Osteoblast (primary cell): ENCODE results near the gene MED25. TPM values are rescaled to one million over a fixed set of nuclear protein-coding genes. Genes with fewer than 3 reads are reported as not detected.
"Not testable (repeated sequence)": the region's sequence is repeated elsewhere in the genome, so short reads cannot be mapped to it uniquely, and the experiment has no call there.

ENCODE experiments used
- DNase-seq: peaks from one replicate; pipeline ENCODE4 v3.0.0; 2011; ENCODE audit warnings: low spot score, mixed read lengths; ENCODE audit not compliant: insufficient read length; ENCODE audit errors: missing footprints
- H2AFZ ChIP-seq: 2 replicates; pipeline ENCODE4 v1.6.0; 2011; ENCODE audit warnings: mild to moderate bottlenecking, low read length
- H3K27ac ChIP-seq: 2 replicates; pipeline ENCODE4 v1.5.1; 2011; ENCODE audit warnings: mild to moderate bottlenecking, low read depth, low read length, moderate library complexity
- H3K27me3 ChIP-seq: 2 replicates; pipeline ENCODE4 v1.6.0; 2012; ENCODE audit warnings: mild to moderate bottlenecking, control low read depth, inconsistent platforms, low read length, moderate library complexity; ENCODE audit not compliant: insufficient read depth
- H3K36me3 ChIP-seq: 2 replicates; pipeline ENCODE4 v1.5.1; 2011; ENCODE audit warnings: mild to moderate bottlenecking, low read length, control low read depth, moderate library complexity; ENCODE audit not compliant: insufficient read depth
- H3K4me1 ChIP-seq: 2 replicates; pipeline ENCODE4 v1.5.1; 2011; ENCODE audit warnings: mild to moderate bottlenecking, low read length, control low read depth, moderate library complexity; ENCODE audit not compliant: insufficient read depth
- H3K4me2 ChIP-seq: 2 replicates; pipeline ENCODE4 v1.6.0; 2011; ENCODE audit warnings: mild to moderate bottlenecking, low read length; ENCODE audit not compliant: insufficient read depth
- H3K4me3 ChIP-seq: fragments of 200-600 bp; sonication (generic); 3 replicates; pipeline ENCODE4 v1.5.1; 2012; ENCODE audit warnings: mild to moderate bottlenecking, low read length, inconsistent platforms; ENCODE audit not compliant: insufficient read depth
- H3K79me2 ChIP-seq: 2 replicates; pipeline ENCODE4 v1.6.0; 2012; ENCODE audit warnings: mild to moderate bottlenecking, low read length, control low read depth, inconsistent platforms; ENCODE audit not compliant: insufficient read depth
- H3K9me3 ChIP-seq: 2 replicates; pipeline ENCODE4 v1.5.1; 2011; ENCODE audit warnings: low read depth, low read length, control low read depth
- H4K20me1 ChIP-seq: 2 replicates; pipeline ENCODE4 v1.6.0; 2012; ENCODE audit warnings: mild to moderate bottlenecking, low read length, control low read depth; ENCODE audit not compliant: insufficient read depth
- total RNA-seq: library from RNA; depleted of rRNA; stranded (reverse); fragments of >200 nt; gene quantifications from 2 replicates; pipeline ENCODE4 v1.2.3, GENCODE V29; 2012
- TF ChIP-seq, protein P1 (sequence below): IDR thresholded peaks from 2 replicates; pipeline ENCODE4 v1.5.1; 2011; ENCODE audit warnings: mild to moderate bottlenecking, low read depth, low read length, moderate library complexity; ENCODE audit errors: extremely low read depth

MED25 gene
- total RNA-seq, 1 donor = 19.5 TPM

DNA sequence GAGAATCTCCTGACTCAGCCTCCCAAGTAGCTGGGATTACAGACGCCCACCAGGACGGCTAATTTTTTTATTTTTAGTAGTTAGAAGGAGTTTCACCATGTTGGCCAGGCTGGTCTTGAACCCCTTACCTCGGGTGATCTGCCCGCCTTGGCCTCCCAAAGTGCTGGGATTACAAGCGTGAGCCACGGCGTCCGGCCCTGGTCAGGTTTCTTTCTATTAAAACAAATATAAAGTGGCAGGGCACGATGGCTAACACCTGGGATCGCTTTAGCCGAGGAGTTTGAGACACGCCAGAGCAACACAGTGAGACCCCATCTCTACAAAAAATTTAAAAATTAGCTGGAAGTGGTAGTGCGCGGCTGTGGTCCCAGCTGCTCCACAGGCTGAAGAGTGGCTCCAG, 1.5 kb upstream of the MED25 start:
- Histone ChIP-seq H2AFZ (peak overlapping the region; percentile 91), H3K36me3 (peaks cover 7% of the 10 kb centered on the region), H3K79me2 (peaks cover 34% of the 10 kb centered on the region), H3K4me1 (peaks cover 18% of the 10 kb centered on the region), H3K9me3 (no peaks in the 10 kb centered on the region), H4K20me1 (no peaks in the 10 kb centered on the region), H3K4me2 (peak overlapping the region; percentile 91), H3K27ac (peak overlapping the region; percentile 99), H3K27me3 (no peaks in the 10 kb centered on the region), H3K4me3 (no peak overlapping the region)
- TF ChIP-seq, protein P1, sequence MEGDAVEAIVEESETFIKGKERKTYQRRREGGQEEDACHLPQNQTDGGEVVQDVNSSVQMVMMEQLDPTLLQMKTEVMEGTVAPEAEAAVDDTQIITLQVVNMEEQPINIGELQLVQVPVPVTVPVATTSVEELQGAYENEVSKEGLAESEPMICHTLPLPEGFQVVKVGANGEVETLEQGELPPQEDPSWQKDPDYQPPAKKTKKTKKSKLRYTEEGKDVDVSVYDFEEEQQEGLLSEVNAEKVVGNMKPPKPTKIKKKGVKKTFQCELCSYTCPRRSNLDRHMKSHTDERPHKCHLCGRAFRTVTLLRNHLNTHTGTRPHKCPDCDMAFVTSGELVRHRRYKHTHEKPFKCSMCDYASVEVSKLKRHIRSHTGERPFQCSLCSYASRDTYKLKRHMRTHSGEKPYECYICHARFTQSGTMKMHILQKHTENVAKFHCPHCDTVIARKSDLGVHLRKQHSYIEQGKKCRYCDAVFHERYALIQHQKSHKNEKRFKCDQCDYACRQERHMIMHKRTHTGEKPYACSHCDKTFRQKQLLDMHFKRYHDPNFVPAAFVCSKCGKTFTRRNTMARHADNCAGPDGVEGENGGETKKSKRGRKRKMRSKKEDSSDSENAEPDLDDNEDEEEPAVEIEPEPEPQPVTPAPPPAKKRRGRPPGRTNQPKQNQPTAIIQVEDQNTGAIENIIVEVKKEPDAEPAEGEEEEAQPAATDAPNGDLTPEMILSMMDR = no peak
- no peak for DNase-seq

DNA sequence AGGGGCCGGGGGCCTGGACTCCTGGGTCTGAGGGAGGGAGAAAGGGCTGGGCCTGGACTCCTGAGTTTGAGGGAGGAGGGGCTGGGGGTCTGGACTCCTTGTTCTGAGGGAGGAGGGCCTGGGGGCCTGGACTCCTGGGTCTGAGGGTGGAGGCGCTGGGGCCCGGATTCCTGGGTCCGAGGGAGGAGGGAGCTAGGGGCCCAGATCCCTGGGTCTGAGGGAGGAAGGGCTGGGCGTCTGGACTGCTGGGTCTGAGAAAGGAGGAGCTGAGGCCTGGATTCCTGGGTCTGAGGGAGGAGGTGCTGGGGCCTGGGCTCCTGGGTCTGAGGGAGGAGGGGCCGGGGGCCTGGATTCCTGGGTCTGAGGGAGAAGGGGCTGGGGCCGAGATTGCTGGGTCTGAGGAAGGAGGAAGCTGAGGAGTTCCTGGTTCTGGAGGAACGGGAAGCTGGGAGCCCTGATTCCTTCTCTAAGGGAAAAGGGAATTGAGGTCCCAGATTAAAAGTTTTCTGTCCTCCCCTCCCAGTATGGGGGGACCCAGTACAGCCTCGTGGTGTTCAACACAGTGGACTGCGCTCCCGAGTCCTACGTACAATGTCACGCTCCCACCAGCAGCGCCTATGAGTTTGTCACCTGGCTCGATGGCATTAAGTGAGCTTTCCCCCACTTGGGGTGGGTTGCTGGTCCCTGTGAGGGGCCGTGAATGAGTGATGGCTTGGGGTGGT, 721 bp downstream of the MED25 start:
- Histone ChIP-seq H2AFZ (peak overlapping the region; percentile 91), H4K20me1 (peaks cover 9% of the 10 kb centered on the region), H3K4me2 (peak overlapping the region; percentile 91), H3K36me3 (peaks cover 14% of the 10 kb centered on the region), H3K4me1 (peaks cover 11% of the 10 kb centered on the region), H3K27me3 (no peaks in the 10 kb centered on the region), H3K9me3 (no peaks in the 10 kb centered on the region), H3K4me3 (peak overlapping the region; percentile 99), H3K27ac (peak overlapping the region; percentile 99), H3K79me2 (peaks cover 47% of the 10 kb centered on the region)
- peak; percentile 52 for DNase-seq
- TF ChIP-seq, protein P1 = no peak

DNA sequence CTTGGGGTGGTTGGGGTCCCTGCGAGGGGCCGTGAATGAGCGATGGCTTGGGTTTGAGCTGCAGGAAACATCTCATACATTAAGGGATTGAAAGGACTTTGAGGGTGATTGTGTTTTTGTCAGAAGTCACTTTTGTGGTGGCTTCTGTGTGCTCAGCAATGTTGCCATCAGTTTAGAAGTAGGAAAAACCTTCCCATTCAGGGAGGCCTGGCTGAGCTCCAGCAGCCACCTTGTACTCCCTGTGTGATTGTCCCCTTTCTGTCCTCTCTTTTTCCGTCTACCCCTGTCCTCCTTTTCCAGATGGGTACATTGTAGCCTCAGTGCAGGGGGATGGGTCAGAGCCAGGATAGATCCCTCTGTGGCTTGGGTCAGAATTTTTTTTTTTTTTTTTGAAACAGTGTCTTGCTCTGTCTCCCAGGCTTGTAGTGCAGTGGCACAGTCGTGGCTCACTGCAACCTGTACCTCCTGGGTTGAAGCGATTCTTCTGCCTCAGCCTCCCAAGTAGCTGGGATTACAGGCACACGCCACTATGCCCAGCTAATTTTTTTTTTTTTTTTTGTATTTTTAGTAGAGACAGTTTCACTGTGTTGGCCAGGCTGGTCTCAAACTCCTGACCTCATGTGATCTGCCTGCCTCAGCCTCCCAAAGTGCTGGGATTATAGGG, 1.5 kb downstream of the MED25 start:
- H3K4me1 ChIP-seq, H3K27ac ChIP-seq, H3K9me3 ChIP-seq, H3K27me3 ChIP-seq, H2AFZ ChIP-seq: not testable (repeated sequence)
- Histone ChIP-seq H4K20me1 (peaks cover 11% of the 10 kb centered on the region), H3K4me3 (peak overlapping the region; percentile 99), H3K79me2 (peaks cover 53% of the 10 kb centered on the region), H3K4me2 (peak overlapping the region; percentile 91), H3K36me3 (peaks cover 14% of the 10 kb centered on the region)
- peak; percentile 38 for DNase-seq

DNA sequence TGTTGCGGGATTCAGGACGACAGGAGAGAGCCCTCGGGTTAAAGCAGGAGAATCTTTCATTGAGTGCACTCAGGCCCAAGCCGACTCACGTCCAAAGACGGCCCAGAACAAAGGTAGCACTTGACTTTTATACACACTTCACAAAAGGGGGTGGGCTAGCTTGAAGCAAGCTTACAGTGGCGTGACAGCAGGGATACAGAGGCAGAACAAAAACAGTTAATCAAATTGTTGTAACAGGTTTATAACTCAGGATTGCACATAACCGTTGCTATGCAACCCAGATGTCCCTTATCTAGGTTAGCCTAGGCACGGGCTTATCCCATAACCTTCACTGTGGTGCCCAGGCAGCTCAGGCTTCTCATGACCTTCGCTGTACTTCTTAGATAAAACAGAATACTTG, 2.0 kb downstream of the MED25 start:
- Histone ChIP-seq H3K4me1 (peaks cover 4% of the 10 kb centered on the region), H3K27ac (no peak overlapping the region), H3K9me3 (no peaks in the 10 kb centered on the region), H3K4me3 (no peak overlapping the region), H3K27me3 (no peaks in the 10 kb centered on the region), H3K79me2 (peaks cover 57% of the 10 kb centered on the region), H3K36me3 (peaks cover 14% of the 10 kb centered on the region), H3K4me2 (no peak overlapping the region), H2AFZ (no peak overlapping the region), H4K20me1 (peaks cover 16% of the 10 kb centered on the region)
- DNase-seq = no peak
- TF ChIP-seq, protein P1 = no peak
